ENCODE results near the gene NLRC5.
"Not testable (repeated sequence)": the region's sequence is repeated elsewhere in the genome, so short reads cannot be mapped to it uniquely, and the experiment has no call there.

The NLRC5 gene

DNA sequence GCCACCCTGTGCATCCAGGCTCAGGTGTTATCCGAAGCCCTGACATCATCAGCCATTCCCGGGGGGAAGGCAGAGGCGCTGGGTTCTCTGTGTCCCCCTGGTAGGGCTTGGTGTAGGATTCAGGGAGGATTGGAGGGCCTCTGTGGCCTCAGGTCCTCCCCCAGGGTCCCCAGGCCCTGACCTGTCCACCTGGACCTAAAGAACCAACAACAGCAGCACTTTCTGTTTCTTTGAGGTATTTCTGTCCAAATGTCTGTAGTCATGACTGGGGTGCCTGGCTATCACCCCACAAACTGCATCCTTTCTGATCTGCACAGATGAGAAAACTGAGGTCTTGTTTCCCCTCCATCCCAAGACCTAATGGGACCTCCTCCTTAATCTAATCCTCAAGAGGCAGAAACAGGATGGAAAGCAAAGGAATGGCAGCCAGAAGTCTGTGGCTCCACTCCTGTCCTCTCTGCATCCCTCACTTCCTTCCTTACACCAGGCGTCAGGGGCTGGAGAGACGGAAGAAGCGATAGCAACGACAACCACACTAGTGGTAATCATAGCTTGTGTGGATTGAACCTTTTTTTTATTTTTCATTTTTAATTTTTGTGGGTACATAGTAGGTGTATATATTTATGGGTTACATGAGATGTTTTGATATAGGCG, 11.8 kb downstream of the NLRC5 start:
- DNase-seq (ENCODE audit: low read depth in 3 of 3): no peak

DNA sequence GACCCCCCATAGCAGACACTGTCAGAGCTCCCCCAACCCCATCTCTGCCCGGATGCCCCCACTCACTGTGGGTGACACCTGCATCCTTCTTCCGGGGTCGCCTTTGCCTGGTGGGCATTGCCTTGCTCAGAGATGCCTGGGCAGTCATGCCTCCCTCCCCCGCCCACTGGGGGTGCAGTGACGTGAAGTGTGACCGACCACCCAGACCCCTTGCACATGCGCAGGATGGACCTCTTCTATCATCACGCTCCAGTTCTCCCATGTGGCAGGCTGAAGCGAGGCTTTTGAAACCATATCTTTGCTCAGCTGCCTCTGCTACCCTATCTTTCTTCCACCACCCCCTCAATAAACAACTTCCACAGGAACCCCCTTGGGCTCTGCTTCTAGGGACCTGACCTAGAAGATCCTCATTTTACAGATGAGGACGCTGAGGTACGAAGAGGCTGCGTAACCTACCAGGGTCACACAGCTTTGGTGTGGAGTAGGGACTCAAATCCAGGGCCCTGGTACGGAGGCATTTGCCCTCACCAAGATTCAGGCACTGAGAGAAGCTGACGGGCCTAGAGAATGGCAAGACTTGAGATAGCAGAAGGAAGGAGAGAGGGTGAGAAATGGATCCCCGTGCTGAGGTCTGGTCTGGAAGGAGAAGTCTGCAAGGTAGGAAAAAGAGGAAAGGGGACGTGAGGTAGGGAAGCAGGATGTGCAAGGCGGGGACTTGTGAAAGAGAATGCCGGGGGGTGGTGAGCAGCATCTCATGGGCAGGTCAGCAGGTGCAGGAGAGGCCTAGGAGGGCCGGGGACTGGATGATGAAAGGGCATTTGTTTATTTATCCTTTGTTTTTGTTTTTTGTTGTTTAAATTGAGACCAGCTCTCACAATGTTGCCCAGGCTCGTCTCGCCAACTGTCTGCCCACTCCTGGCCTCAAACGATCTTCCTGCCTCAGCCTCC, 14.4 kb downstream of the NLRC5 start:
- no peak for DNase-seq (ENCODE audit: low read depth in 3 of 3)

DNA sequence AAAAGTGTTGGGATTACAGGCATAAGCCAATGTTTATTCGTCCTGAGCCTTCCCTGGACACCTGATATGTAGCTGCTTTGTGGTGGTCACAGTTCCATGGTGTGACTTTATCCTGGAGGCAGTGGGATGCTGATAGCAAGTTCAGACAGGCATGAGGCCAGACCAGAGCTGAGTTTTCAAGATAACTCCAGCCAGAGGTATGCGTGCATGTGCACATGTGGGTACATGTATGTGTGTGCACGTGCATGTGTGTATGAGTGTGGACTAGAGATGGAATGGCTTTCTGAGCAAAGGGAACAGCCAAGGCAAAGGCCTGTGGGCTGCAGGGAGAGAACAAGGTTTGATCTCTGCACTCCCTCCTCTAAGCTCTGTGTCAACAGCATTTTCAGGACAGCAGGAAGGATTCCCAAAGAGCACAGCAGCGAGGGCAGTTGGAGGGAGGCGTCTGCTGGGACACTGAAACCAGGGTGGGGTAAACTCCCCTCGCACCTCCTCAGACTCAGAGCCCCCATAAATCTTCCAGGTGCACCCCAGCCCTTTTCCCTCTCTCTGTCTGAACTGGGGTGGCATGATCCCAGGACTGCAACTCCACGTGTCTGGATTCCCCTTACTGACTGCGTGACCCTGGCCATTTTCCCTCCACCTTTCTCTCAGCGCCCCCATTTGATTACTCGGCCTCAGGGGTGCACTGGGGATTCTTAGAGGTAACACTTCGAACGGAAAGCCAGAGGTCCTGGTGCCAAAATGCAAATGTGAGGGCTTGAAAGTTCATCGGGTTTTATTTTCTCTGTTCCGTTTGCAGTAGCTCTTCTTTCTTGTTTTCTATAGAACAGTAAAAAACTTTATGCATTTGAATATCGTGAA, 15.3 kb downstream of the NLRC5 start:
- no peak for DNase-seq (ENCODE audit: low read depth in 3 of 3)

DNA sequence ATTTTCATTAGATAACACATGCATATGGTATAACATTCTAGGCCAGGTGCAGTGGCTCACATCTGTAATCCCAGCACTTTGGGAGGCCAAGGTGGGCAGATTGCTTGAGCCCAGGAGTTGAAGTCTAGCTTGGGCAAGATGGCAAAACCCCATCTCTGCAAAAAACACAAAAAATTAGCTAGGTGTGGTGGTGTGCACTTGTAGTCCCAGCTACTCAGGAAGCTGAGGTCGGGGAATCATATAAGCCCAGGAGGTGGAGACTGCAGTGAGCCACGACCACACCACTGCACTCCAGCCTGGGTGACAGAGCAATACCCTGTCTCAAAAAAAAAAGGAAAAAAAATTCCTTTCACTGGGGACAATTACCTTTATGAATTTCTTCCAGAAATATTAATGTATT, 16.2 kb downstream of the NLRC5 start:
- DNase-seq (ENCODE audit: low read depth in 3 of 3): not testable (repeated sequence)

DNA sequence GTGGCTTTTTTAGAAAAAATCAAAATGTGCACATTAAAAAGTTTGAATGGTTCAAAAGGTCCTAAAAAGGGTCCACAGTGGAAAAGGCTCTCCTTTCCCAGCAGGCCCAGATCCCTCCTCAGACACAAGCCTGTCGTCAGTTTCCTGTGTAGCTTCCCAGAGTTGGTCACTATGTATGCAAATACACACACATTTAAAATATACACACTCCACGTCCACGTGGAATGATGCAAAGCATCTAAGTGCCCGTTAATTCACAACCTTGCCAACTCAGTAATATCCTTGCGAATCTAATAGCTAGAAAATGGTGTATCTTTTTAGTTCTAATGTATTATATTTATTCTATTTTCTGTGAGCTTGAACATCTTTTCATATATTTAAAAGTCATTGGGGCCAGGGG, 17.7 kb downstream of the NLRC5 start:
- no peak for DNase-seq (ENCODE audit: low read depth in 3 of 3)

DNA sequence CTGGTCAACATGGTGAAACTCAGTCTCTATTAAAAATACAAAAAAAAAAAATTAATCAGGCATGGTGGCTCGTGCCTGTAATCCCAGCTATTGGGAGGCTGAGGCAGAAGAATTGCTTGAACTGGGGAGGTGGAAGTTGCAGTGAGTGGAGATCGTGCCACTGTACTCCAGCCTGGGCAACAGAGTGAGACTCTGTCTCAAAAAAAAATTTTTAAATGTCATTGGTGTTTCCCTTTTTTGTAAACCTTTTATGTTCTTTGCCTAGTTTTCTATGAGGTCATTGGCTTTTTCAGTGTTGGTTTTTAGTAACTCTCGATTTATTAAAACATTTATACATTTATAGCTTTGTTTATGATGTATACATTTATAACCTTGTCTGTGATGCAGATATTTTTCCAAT, 18.2 kb downstream of the NLRC5 start:
- DNase-seq (ENCODE audit: low read depth in 3 of 3): no peak

DNA sequence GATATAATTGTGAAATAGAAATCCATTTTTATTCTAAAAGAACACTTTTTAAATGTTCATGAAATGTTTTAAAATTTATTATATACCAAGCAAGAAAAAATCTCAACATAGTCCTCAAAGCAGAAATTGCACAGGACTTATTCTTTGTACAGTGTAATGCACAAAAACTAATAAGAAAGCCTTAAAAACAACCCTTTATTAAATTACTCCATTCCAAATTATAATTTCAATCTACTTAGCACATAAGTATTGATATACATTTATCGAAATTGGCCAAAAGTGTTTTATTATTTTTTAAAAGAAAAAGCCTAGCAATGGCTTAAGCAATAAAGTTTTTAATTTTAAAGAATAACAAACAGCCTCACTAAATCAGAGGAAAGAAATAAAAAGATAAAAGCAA, 19.1 kb downstream of the NLRC5 start:
- no peak for DNase-seq (ENCODE audit: low read depth in 3 of 3)

DNA sequence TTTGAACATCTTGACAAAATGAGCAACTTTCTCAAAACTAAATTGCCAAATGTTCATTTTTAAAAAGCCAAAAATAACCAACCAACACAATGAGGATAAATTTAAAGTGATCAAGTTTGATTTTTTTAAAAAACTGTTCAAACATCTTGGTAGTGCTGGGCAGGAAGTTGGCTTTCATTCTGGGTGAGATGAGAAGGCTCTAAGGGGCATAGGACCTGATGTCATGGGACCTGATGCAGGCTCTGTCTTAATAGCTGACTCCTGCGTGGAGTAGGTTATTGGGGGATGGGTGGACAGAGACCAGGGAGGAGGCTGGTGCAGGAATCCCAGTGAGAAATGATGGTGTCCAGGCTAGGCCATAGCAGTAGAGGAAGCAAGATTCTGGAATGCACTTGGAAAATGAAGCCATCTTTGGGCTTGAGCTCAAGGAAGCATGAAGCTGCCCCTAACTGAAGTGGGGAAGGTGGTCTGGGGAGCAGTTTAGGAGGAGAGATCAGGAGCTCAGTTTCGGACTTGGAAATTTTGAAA, 20.4 kb downstream of the NLRC5 start:
- no peak for DNase-seq (ENCODE audit: low read depth in 3 of 3)

DNA sequence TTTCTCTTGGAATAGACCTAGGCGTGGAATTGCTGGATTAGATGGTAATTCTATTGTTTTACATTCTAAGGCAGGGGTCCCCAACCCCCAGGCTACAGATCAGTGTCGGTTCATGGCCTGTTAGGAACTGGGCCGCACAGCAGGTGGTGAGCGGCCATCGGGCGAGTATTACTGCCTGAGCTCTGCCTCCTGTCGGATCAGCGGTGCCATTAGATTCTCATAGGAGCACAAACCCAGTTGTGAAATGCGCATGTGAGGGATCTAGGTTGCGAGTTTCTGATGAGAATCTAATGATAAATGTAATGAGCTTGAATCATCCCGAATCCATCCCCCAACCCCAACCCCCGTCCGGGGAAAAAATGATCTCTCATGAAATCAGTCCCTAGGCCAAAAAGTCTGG, 23.0 kb downstream of the NLRC5 start:
- DNase-seq (ENCODE audit: low read depth in 3 of 3): no peak

DNA sequence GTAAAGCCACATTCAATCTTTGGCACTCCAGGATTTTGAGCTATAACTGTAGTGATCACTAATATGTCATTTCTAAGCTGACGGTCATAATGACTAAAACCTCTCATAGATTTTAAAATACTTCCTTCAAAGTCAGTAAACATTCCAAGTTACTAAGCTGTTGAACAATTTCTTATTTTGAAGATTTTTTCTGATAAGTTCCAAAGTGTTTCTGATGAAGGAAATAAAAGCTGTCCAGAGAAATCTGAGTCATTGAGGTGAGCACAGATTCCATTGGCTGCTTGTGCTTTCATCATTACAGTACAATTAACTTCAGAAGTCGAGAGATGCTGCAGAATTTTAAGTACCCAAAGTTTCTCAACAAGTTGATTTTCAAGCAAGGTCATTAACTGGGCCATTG, 23.9 kb downstream of the NLRC5 start:
- no peak for DNase-seq (ENCODE audit: low read depth in 3 of 3)

DNA sequence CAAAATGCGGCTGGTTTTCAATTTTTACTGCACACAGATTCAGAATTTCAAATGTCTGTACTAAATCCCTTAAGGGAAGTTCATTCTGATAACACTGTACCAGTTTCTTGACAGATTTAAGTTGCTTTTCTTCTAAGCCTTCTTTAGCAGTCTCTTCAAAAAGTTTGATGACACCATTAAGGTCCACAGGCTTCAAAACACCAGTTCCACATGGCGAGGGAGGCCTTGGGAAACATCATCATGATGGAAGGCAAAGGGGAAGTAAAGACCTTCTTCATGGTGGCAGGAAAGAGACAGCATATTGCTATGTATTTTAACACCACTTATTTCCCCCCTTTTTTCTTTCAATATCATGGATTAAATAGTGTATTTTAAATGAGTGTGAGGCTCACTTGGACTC, 24.5 kb downstream of the NLRC5 start:
- no peak for DNase-seq (ENCODE audit: low read depth in 3 of 3)

DNA sequence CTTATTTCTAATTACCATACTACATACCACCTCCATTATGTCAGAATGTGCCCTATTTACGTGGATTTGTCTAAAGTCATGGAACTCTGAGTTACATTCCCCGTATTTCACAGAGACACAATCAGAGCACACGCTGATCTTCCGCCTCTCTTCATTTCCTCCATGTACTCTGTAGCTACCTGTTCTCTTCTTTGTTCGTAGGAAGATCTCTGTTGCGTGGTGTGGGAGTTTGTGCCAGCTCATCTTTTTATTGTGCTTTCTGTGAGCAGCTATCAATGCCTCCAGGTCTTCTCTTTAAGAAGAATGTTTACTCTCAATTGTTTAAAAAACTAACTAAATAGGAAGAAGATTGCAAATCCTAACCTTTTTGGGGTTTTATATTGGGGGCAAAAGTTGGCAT, 26.9 kb downstream of the NLRC5 start:
- DNase-seq (ENCODE audit: low read depth in 3 of 3): no peak

DNA sequence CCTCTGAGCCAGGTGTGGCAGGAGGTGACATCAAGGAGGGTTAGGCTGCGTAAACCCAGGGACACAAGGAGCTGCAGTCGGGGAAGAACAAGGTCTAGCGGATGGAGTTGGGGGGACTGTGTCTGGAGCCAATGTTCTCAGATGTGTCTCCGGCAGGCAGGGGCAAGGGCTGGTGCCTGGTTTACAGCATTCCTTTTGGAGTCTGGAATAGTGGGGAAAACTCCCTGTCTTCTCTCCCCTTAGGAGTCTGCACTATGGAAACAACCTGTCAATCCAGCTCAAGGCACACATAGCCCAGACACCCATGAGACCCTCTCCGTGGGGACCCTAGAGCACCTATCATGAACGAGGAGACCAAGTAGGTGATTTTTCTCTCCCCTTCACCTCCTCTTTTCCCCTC, 27.5 kb downstream of the NLRC5 start:
- DNase-seq (ENCODE audit: low read depth in 3 of 3): no peak

DNA sequence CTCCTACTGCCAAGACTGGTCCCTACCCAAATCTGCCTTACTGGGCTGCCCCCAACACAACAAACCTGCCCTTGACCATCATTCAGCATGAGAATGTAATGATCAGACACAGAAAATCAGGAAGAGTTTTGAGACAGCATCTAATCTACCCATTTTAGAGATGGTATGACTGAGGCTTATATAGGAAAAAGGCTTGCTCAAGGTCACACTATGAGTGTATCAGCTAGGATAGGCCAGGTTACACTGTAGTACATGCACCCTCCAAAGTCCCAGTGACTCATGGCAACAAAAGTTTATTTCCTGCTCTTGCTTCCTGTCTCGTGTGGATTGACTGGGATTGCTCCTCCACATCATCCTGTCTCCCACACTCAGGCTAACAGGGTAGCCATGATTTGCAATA, 27.9 kb downstream of the NLRC5 start:
- DNase-seq (ENCODE audit: low read depth in 3 of 3): no peak

DNA sequence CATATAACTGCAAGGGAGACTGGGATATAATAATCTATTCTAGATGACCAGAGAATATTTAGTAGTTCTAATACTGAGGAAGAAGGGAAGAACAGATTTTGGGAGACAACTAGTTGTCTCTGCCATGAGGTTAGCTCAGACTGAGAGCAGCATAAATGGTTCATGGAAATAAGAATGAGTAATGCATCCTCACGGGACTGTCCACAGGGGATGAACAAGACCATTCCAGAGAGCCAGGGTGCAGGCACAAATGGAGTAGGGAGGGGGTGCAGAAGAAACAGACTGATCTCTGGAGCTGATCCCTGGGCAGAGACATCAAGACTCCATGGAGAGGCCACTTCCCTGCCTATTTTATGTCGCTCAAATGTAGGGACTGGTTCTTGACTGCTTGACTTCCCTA, 30.4 kb downstream of the NLRC5 start:
- DNase-seq (ENCODE audit: low read depth in 3 of 3): no peak

DNA sequence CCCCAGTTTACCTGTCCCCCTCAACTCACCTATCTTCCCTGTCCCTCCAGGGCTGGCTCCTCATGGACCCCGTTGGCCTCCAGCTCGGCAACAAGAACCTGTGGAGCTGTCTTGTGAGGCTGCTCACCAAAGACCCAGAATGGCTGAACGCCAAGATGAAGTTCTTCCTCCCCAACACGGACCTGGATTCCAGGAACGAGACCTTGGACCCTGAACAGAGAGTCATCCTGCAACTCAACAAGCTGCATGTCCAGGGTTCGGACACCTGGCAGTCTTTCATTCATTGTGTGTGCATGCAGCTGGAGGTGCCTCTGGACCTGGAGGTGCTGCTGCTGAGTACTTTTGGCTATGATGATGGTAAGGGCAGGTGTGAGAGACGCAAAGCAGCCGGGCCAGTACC, 31.3 kb downstream of the NLRC5 start:
- no peak for DNase-seq (ENCODE audit: low read depth in 3 of 3)

DNA sequence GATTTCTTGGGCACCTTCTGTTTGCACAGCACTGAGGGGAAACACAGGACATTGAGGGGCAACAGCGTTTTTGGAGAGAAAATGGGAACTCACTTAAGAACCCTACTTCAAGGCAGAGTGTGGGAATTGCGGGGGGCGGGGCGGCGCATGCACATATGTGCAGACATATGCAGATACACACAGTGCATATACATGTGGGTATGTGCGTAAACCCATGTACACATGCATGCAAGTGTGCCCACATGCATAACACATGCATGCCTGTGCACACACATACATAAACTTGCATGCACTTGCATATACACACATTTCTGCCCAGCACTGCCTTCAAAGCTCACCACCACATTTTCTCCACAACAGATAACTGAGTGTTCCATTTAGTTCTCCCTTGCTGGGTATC, 32.4 kb downstream of the NLRC5 start:
- DNase-seq (ENCODE audit: low read depth in 3 of 3): no peak

DNA sequence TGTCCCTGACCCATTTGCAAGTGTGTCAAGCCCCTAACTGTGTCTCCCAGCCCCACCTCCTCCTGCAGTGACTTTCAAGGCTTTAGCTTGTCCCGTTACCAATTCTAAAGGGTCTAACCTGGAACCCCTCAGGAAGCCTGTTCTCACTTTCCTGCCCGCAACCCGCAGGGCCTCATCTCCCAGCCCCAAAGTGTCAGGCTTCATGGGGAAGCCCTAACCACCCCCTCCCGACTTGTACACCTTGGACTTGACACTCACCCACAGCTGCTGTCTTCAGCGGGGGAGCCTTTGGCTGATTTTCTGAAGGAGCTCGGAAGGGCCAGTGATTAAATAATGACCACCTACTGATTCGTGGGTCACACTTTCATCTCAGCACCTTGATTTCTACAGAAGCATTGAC, 33.1 kb downstream of the NLRC5 start:
- no peak for DNase-seq (ENCODE audit: low read depth in 3 of 3)

DNA sequence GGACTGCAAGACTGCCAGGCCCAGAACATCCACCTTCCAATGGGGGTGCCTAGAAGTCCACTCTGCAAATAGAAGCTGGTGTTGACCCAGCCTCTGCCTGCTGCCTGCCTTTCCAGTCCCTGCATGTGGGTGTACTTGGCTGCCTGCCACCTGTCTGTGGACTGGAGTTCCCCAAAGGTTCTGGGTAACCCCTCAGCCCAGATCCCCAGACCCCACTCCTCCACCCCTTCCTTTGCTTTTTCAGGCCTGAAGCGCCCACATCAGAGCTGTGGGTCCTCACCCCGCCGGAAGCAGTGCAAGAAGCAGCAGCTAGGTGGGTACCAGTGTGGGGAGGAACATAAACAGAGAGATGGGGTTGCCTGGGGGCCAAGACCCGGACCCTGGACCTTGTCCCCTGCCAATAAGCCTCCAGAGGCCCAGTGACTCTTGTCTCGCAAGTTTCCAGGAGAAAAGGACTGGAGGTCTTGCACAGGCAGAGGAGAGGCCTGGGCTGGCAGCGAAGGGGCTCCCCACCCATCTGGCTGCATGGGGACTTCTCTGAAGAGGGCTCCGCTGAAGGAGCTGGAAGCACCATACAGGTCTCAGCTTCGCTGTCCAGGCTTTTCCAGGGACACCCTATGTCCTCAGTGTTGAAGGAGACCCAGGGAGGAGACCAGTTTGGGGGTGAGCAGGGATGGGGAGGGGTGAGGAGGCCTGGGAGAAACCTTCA, 34.3 kb downstream of the NLRC5 start:
- peak; percentile 40 to 70 (median 50) for DNase-seq (ENCODE audit: low read depth in 3 of 3)

DNA sequence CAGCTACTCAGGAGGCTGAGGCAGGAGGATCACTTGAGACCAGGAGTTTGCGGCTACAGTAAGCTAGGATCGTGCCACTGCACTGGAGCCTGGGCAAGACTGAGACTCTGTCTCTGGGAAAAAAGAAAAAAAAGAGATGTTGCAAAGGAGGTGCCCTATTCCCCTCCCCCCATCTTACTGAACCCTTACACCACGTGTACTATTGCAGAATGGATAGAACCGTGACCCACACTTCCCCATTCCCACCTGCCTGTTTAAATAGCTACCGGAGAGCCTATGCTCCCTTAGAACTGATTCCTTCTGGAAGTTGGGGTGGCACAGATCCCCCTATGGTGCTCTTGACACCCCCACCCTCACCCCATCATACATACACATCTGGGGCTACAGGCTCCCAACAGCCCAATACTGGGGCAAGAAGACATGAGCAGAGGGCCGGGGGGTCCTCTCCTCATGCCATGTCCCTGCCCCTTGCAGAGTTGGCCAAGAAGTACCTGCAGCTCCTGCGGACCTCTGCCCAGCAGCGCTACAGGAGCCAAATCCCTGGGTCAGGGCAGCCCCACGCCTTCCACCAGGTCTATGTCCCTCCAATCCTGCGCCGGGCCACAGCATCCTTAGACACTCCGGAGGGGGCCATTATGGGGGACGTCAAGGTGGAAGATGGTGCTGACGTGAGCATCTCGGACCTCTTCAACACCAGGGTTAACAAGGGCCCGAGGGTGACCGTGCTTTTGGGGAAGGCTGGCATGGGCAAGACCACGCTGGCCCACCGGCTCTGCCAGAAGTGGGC, 35.7 kb downstream of the NLRC5 start:
- DNase-seq (ENCODE audit: low read depth in 3 of 3): no peak
